Fibroblast of villous mesenchyme (primary cell): ENCODE results near the gene MICB. TPM values are rescaled to one million over a fixed set of nuclear protein-coding genes. Genes with fewer than 3 reads are reported as not detected.
"Not testable (repeated sequence)": the region's sequence is repeated elsewhere in the genome, so short reads cannot be mapped to it uniquely, and the experiment has no call there.

Experiments used
- DNase-seq: peaks from one replicate; pipeline ENCODE4 v3.0.0-alpha.2; 2010; ENCODE audit warnings: low read depth
- H3K4me3 ChIP-seq: 2 replicates; pipeline ENCODE4 v1.5.1; 2011; ENCODE audit warnings: low read depth, mild to moderate bottlenecking, low read length
- total RNA-seq: library from RNA; depleted of rRNA; stranded (reverse); fragments of >200 nt; gene quantifications from 2 replicates; pipeline ENCODE4 v1.2.3, GENCODE V29; 2012
- TF ChIP-seq, protein P1 (sequence below): IDR thresholded peaks from 2 replicates; pipeline ENCODE4 v1.5.1; 2012; ENCODE audit warnings: low read depth, mild to moderate bottlenecking, low read length; ENCODE audit not compliant: insufficient read depth

MICB gene
- total RNA-seq, 1 donor: 30.7 TPM

DNA sequence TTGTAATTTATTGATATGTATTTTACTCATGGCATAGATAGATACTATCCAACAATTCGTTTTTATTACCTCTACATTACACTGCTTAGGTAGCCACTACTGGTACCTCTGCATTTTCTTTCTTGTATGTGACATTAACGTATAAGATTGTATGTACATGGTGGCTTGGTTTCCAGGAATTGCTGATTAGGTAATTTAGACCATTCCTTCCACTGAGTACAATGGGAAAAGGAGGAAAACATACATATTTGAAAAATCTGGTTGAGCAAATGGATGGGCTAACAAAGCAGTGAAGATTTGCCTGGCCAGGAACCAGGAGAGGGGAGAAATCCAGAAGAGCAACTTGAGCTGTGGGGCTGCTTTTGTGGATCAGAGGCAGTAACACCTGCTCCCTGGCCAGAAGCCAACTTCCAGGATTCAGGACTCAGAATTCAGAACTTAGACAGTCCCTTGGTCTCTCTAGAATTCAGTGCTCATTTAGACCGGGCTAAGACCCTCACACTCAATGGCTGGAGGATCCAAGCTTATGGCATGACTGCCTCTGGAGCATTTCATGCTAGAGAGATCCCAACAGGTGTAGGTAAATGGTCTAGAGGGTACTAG is 17.9 kb upstream of the MICB start:
- TF ChIP-seq, protein P1, sequence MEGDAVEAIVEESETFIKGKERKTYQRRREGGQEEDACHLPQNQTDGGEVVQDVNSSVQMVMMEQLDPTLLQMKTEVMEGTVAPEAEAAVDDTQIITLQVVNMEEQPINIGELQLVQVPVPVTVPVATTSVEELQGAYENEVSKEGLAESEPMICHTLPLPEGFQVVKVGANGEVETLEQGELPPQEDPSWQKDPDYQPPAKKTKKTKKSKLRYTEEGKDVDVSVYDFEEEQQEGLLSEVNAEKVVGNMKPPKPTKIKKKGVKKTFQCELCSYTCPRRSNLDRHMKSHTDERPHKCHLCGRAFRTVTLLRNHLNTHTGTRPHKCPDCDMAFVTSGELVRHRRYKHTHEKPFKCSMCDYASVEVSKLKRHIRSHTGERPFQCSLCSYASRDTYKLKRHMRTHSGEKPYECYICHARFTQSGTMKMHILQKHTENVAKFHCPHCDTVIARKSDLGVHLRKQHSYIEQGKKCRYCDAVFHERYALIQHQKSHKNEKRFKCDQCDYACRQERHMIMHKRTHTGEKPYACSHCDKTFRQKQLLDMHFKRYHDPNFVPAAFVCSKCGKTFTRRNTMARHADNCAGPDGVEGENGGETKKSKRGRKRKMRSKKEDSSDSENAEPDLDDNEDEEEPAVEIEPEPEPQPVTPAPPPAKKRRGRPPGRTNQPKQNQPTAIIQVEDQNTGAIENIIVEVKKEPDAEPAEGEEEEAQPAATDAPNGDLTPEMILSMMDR: no peak
- H3K4me3 ChIP-seq: no peak overlapping the region
- no peak for DNase-seq

DNA sequence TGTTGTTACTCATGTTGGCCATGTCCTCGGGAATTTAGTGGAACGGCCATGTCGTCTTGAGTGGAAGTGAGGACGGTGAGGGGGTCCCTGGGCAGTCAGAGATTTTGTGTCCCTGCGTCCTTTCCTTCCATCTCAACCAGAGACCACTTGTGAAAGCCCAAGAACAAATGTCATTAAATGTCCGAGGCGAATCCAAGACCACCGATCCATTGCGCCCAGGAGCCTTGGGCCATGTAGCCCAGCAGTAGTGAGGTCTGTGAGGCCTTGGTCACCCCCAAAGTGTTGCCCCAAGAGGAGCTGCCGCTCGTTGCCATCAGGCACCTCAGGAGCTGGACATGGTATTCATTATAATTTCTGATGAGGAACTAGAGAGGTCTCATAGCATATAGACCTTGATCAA is 17.4 kb upstream of the MICB start:
- TF ChIP-seq, protein P1: no peak
- no peak for DNase-seq
- no peak overlapping the region for H3K4me3 ChIP-seq

DNA sequence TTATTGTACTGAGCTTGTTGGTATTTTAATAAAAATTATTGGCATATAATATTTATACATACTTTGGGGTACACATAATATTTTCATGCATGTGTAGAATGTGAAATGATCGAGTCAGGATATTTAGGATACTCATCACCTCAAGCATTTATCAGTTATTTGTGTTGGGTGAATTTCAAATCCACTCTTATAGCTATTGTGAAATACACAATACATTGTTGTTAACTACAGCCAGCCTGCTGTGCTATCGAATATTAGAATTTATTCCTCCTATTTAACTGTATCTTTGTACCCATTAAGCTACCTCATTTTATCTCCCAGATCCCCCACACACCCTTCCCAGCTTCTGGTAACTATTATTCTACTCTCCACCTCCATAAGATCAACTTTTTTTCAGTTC is 14.6 kb upstream of the MICB start:
- TF ChIP-seq, protein P1: no peak
- no peak for DNase-seq
- H3K4me3 ChIP-seq: no peak overlapping the region

DNA sequence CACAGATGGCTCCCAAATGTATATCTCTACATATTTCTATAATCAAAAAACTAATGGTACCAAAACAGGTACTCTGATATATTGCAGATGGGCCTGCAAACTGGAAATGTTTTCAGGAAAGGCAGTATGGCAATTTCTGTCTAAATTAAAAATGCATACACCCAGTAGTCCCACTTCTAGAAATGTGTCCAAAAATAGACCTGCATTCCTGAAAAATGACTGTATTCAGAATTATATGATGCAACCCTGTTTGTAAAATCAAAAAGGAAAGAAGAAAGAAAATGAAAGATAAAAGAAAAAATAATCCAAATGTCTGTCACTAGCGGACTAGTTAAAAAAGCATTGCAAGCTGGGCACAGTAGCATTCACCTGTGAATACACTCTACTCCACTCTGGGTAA is 12.9 kb upstream of the MICB start:
- DNase-seq: no peak
- no peak overlapping the region for H3K4me3 ChIP-seq

DNA sequence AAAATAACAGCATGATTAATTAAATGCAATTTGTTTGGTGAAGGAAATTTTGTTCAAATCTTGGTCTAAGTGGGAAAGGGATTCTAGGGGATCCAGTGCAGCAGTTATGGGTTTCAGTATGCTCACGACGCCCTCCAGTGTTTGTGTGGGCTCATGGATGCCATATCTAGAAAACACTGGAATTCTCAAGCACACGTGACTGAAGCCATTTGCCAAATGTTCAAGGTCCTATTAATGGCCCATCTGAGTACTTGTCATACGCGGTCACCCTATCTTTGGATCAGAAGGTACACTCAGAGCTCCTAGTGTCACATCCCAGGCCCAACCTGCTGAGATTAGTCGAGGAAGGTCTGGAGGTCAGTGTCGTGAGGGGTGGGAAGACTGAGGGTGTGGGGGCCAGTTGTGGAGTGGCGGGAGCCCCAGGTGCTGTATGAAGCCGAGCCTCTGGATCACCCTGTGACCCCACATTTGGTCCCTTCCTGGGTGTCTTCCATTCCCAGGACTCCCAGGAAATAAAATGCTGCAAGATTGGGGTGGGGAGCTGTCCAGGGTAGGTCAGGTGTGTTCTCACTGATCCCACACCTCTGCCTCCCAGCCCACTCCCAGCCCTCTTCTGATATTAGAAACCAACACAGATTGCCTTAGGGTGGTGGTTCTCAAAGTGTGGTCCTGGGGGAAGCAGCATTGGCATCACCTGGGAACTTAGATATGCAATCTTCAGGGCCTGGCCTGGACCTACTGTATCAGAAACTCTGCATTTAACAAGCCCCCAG is 11.7 kb upstream of the MICB start:
- DNase-seq, H3K4me3 ChIP-seq: not testable (repeated sequence)

More for the DNA sequence above, 12.9 kb upstream of the MICB start:
- TF ChIP-seq, protein P1: no peak

DNA sequence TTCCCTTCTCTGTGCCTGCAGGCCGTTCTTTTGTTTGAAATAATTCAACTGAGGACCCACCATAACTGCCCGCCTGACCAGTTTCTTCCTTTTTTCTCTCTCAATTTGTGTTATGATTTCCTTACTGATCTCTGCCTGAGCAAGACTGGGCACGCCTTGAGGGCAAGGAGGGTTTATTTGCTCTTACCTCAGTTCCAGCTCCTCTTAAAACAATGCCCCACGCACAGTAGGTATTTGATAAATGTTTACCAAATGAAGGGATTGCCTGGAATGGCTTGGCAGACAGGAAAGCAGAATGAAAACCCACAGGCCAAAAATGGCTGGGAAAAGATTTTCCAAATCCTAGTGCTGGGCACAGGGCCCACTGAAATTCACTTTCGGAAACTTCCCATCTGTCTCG is 10.3 kb upstream of the MICB start:
- H3K4me3 ChIP-seq, DNase-seq: not testable (repeated sequence)

DNA sequence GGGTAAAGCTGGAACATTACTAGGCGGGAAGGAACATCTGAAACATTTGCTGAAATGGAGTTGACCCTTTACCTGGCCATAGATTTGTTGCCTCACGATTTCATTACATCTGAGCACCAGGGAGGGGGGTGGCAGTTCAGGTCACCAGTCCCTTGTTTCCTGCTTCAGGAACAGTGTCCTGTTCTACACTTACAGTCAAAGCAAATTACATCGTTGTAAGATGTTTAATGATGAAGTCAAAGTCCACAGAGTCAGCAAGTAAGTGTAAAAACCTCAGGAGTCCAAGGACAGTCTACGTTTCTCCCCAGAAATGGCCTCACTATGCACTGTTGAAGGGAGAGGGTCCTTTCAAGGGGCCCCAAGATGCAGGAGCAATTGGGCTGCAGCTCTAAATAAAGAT is 8.9 kb upstream of the MICB start:
- TF ChIP-seq, protein P1: no peak
- no peak for DNase-seq

More for the DNA sequence above, 8.9 kb upstream of the MICB start:
- no peak overlapping the region for H3K4me3 ChIP-seq
